HG03575 (cell line): ENCODE measurements around the gene SDK2.

Experiments
- ATAC-seq: cut with Tn5 transposase; IDR thresholded peaks from one replicate; pipeline ENCODE4 v1.9.1; 2021; ENCODE audit not compliant: unreplicated experiment, insufficient number of reproducible peaks, low FRiP score; ENCODE audit errors: extremely low read depth

Gene SDK2

GRCh38 chr17:73547790-73548189 is 96.5 kb downstream of the SDK2 start:
- ATAC-seq = no peak

- ATAC-seq = no peak
Observed at GRCh38 chr17:73546770-73547536, 97.3 kb downstream of the SDK2 start.

GRCh38 chr17:73546114-73546513 is 98.1 kb downstream of the SDK2 start:
- ATAC-seq = no peak

- ATAC-seq = no peak
Observed at GRCh38 chr17:73545109-73546032, 98.9 kb downstream of the SDK2 start.

- ATAC-seq = no peak
Observed at GRCh38 chr17:73544333-73544732, 99.9 kb downstream of the SDK2 start.

- no peak for ATAC-seq
Observed at GRCh38 chr17:73542323-73542722, 101.9 kb downstream of the SDK2 start.

- ATAC-seq = no peak
Observed at GRCh38 chr17:73541561-73541981, 102.7 kb downstream of the SDK2 start.

GRCh38 chr17:73541111-73541510 is 103.1 kb downstream of the SDK2 start:
- ATAC-seq = no peak

GRCh38 chr17:73539166-73539565 is 105.1 kb downstream of the SDK2 start:
- ATAC-seq = no peak

- no peak for ATAC-seq
Observed at GRCh38 chr17:73538445-73538844, 105.8 kb downstream of the SDK2 start.

- ATAC-seq = no peak
Observed at GRCh38 chr17:73536700-73537605, 107.3 kb downstream of the SDK2 start.

GRCh38 chr17:73535746-73536145 is 108.5 kb downstream of the SDK2 start:
- ATAC-seq = no peak

- no peak for ATAC-seq
Observed at GRCh38 chr17:73534209-73534909, 109.9 kb downstream of the SDK2 start.

GRCh38 chr17:73533781-73534180 is 110.5 kb downstream of the SDK2 start:
- no peak for ATAC-seq

GRCh38 chr17:73533127-73533526 is 111.1 kb downstream of the SDK2 start:
- ATAC-seq = no peak

- no peak for ATAC-seq
Observed at GRCh38 chr17:73532421-73532901, 111.8 kb downstream of the SDK2 start.

GRCh38 chr17:73531158-73531557 is 113.1 kb downstream of the SDK2 start:
- ATAC-seq = no peak

- no peak for ATAC-seq
Observed at GRCh38 chr17:73528679-73529078, 115.6 kb downstream of the SDK2 start.
